ENCODE results near the gene CACNA2D1.

DNA sequence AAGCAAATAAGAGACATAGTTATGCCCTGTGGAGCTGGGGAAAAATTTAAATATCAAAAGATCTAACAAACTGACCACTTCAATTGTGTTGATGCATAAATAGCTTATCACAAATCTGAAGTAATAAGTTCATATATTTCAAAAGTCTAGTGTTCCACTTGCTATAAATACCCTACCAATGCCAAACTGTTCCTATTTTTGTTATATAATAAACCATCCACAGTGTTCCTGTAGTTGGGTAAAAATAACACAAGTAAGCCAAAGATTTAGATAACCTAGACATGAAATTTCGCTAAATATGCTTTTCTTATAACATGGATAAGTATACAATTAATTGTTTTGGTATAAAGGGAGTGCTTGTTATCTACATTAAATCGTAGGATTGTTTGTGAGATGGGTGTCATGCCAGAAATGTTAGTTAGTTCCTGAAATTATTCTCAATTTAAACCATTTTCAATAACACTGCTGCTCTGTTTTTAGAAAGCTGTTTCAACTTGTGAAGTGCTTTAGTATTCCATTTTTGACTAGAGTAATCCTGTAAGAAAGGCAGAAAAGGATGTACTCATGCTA, 85.5 kb downstream of the CACNA2D1 start:
- TF ChIP-seq CTCF (IDR thresholded peaks at IDR 0.05) (no peak), REST (IDR thresholded peaks at IDR 0.05; ENCODE audit: insufficient read depth in 1 of 2, low read depth in 2 of 2, low read length in 1 of 2) (no peak), TCF7L2 (IDR thresholded peaks at IDR 0.05; ENCODE audit: low read depth, low read length) (no peak), POLR2AphosphoS5 (IDR thresholded peaks at IDR 0.05; ENCODE audit: low read depth, low read length) (no peak)
